Stimulated activated CD8-positive, alpha-beta memory T cell treated with anti-CD3 and anti-CD28 coated beads, Interleukin-15, amount 100 ng/mL, for 24 hours (primary cell): ENCODE measurements around the gene DAPK2.
A peak's percentile ranks its signal among the peaks of the same experiment; 100 is the strongest.
"Not testable (repeated sequence)": the region's sequence is repeated elsewhere in the genome, so short reads cannot be mapped to it uniquely, and the experiment has no call there.

Source experiments
- DNase-seq: peaks from one replicate; pipeline ENCODE4 v3.0.0-alpha.2; 2020; ENCODE audit warnings: low read depth

The DAPK2 gene

GRCh38 chr15:63972801-63973200 is 73.5 kb downstream of the DAPK2 start:
- no peak for DNase-seq

GRCh38 chr15:63971904-63972303 is 74.4 kb downstream of the DAPK2 start:
- DNase-seq = no peak

- no peak for DNase-seq
These were observed 74.9 kb downstream of the DAPK2 start for GRCh38 chr15:63971427-63971805.

- no peak for DNase-seq
These were observed 75.5 kb downstream of the DAPK2 start for GRCh38 chr15:63970621-63971426.

GRCh38 chr15:63969652-63970421 is 76.4 kb downstream of the DAPK2 start:
- no peak for DNase-seq

DNA sequence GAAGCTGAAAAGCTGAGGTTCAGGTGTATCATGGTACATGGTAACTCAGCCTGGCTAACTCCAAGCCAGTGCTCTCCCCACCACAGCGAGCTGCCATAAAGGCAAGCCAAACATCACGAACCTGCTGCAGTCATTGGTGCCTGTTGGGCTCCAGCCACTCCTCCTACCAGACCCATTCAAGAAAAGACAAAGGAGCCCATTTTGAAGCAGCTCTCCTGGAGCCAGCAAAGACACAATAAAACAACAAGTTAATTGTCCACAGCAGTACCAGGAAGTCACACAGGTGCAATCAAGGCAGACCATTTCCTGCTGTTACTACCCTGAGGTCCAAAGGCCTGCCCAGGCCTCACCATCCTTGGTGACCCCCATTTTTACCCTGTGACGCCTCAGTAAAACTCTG is 77.6 kb downstream of the DAPK2 start:
- no peak for DNase-seq

- DNase-seq = no peak
These were observed 78.2 kb downstream of the DAPK2 start for GRCh38 chr15:63968122-63968524.

DNA sequence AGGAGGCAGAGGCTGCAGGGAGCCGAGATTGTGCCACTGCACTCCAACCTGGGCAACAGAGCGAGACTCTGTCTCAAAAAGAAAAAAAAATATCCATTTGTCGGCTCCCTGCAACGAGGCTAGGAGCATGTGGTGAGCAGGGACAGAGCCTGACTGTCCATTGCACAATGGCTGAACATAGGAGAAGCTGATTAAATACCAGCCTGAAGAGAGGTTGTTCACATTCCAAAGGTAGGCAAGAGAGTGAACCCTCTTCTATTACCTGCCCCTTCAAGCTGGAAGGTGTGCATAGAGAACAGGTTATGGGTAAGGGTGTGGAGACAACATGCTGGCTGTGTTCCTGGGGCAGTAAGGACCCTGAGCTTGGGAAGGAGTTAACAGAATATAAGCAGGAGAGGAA is 78.7 kb downstream of the DAPK2 start:
- no peak for DNase-seq

DNA sequence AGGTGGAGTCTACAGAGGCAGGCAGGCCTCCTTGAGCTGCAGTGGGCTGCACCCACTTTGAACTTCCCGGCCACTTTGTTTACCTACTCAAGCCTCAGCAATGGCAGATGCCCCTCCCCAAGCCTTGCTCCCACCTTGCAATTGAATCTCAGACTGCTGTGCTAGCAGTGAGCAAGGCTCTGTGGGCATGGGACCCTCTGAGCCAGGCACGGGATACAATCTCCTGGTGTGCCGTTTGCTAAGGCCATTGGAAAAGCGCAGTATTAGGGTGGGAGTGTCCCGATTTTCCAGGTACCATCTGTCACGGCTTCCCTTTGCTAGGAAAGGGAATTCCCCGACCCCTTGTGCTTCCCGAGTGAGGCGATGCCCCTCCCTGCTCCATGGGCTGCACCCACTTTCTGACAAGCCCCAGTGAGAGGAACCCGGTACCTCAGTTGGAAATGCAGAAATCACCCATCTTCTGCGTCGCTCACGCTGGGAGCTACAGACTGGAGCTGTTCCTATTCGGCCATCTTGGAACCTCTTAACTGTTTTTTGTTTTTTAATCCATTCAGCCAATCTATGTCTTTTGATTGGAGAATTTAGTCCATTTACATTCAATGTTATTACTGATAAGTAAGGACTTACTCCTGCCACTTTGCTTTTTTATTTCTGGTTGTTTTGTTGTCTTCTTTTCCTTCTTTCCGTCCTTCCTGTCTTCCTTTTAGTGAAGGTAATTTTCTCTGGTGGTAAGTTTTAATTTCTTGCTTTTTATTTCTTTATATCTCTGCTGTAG is 83.2 kb downstream of the DAPK2 start:
- not testable (repeated sequence) for DNase-seq

DNA sequence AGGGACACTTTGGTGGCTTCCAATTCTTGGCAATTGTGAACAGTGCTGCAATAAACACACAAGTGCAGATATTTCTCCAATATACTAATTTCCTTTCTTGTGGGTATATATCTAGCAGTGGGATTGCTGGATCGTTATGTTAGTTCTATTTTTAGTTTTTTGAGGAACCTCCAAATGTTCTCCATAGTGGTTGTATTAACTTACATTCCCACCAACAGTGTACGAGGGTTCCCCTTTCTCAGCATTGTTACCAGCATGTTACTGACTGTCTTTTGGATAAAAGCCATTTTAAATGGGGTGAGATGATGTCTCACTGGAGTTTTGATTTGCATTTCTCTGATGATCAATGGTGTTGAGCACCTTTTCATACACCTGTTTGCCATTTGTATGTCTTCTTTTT is 92.8 kb downstream of the DAPK2 start:
- DNase-seq = no peak

- no peak for DNase-seq
These were observed 95.3 kb downstream of the DAPK2 start for GRCh38 chr15:63950911-63951481.

GRCh38 chr15:63948971-63949370 is 97.3 kb downstream of the DAPK2 start:
- no peak for DNase-seq

DNA sequence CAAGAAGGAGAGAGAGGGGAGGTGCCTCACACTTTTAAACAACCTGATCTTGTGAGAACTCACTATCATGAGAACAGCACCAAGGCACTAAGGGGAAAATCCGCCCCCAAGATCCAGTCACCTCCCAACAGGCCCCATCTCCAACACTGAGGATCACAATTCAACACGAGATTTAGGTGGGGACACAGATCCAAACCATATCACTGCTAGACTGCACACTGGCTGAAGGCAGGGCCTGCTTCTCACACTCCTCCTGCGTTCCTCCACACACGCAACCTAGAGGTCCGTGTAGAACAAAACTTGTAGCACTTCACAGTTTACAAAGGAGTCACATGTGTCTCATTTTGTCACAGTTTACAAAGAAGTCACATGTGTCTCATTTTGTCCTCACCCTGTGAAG is 97.8 kb downstream of the DAPK2 start:
- no peak for DNase-seq

DNA sequence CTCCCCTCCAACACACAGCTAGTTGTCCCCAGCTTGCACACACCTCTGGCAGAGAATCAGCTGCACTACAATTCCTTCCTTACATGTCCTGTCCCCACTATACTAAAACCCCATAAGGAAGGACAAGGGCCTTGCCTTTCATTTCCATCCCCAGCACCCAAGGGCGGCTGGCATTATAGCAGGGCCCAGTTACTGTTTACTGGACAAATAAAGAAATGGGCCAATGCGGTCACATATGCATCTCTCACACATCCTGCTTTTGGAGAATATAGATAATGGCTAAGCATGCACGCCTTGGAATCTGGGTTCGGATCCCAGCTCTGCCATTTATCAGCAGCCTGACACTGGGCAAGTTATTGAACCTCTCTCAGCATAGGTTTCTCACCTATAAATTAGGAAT is 99.1 kb downstream of the DAPK2 start:
- DNase-seq = no peak

DNA sequence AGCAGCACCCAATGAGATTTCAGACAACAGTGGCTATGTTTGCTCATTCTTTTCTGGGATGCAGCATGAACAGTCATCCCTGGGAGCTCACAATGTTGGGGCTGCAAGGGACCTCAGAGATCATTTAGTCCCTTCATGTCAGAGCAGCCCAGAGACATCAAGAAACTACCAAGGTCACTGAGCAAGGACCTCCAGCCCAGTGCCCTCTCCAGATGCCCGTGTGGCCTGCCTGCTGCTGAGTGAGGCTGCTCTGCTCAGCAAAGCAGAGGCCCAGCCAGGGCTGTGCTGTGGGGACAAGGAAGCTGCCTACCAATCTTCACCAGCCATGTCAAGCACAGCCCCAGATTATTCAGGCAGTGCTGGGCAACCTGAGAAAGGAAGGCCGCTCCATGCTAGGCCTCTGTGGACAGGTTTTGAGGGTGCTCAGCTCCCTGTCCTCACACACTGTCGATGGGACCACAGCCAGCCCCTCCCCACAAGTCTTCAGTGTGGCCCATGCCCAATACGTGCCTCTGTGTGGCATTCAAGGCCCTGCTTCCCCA is 99.7 kb downstream of the DAPK2 start:
- DNase-seq = no peak

- no peak for DNase-seq
These were observed 100.4 kb downstream of the DAPK2 start for GRCh38 chr15:63945838-63946298.

- peak; percentile 42 for DNase-seq
These were observed 101.1 kb downstream of the DAPK2 start for GRCh38 chr15:63945007-63945788.

- DNase-seq = no peak
These were observed 101.7 kb downstream of the DAPK2 start for GRCh38 chr15:63944681-63944955.

GRCh38 chr15:63943829-63944680 is 102.2 kb downstream of the DAPK2 start:
- DNase-seq = no peak
